Skeletal muscle tissue (tissue), 4 donors: ENCODE measurements around the gene CLCA2. TPM values are rescaled to one million over a fixed set of nuclear protein-coding genes. Genes with fewer than 3 reads are reported as not detected.
A peak's percentile ranks its signal among the peaks of the same experiment; 100 is the strongest.

Source experiments
- H3K27ac ChIP-seq: one replicate; pipeline ENCODE4 v1.7.0; 2013; ENCODE audit warnings: mild to moderate bottlenecking, low read depth, low read length, inconsistent platforms
- H3K27me3 ChIP-seq, 3 donors: one replicate each; pipeline ENCODE4 v1.7.0; 2013; ENCODE audit warnings: low read length in 3 of 3; ENCODE audit not compliant: control insufficient read depth in 3 of 3, insufficient read depth in 3 of 3
- H3K36me3 ChIP-seq, 3 donors: one replicate each; pipeline ENCODE4 v1.7.0; 2013; ENCODE audit warnings: low read length in 3 of 3; ENCODE audit not compliant: control insufficient read depth in 3 of 3, insufficient read depth in 3 of 3
- H3K4me1 ChIP-seq, 3 donors: one replicate each; pipeline ENCODE4 v1.7.0; 2013; ENCODE audit warnings: low read length in 3 of 3, mild to moderate bottlenecking in 3 of 3; ENCODE audit not compliant: control insufficient read depth in 3 of 3, insufficient read depth in 3 of 3
- H3K4me3 ChIP-seq, 3 donors: one replicate each; pipeline ENCODE4 v1.7.0; 2013; ENCODE audit warnings: low read length in 3 of 3
- H3K9ac ChIP-seq, 3 donors: one replicate each; pipeline ENCODE4 v1.7.0; 2013; ENCODE audit warnings: low read length in 3 of 3, mild to moderate bottlenecking in 3 of 3, moderate library complexity in 2 of 3, low read depth in 1 of 3
- H3K9me3 ChIP-seq, 3 donors: one replicate each; pipeline ENCODE4 v1.7.0; 2013; ENCODE audit warnings: low read length in 3 of 3; ENCODE audit not compliant: control insufficient read depth in 3 of 3
- total RNA-seq: library from RNA; depleted of rRNA; stranded (reverse); fragments of >200 nt; gene quantifications from one replicate; pipeline ENCODE4 v1.2.3, GENCODE V29; 2014
- donor health status: Osteomylitis.

Gene CLCA2
- total RNA-seq, 1 donor from 2014 or later: not detected

DNA sequence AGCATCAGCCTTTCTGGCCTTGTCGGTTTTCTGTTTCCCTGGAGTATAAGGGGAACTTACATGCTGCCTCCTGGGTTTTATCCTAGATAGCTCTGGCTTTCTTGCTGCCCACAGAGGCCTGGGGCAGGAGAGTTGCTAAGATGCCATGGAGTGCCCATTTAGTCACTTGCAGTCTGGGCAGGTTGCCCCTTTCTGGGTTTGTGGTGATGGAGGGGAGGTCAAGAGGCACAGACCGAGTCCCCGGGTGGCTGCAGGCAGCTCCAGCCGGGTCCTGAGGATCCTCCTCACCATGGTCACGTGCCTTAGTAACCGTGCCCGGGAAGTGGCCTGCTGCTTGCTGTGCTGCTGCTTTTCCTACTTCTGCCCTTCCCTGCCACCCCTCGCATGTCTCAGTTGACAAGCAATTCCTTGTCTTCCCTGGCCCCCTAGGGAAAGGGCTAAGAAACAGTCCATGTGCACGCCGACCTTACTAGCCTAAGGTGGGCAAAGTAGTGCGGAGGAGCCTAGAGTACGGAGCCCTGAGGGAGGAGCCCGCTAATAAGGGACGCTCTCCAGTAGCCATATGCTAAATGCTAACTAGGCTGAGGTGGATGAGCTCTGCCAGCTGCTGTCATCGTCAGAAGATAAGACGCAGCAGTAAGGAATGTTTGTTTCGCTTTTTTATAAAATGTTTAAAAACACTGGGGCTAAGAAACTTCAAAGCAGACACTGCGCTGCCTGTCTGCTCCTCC lies 79.6 kb downstream of the CLCA2 start:
- H3K4me1 ChIP-seq: peaks cover 0 to 4% (median 0%) of the 10 kb centered on the region in 3 donors
- no peaks in the 10 kb centered on the region for H3K36me3 ChIP-seq
- no peaks in the 10 kb centered on the region for H3K27me3 ChIP-seq
- H3K4me3 ChIP-seq: peak overlapping the region; percentile 32 to 55 (median 46)
- H3K9me3 ChIP-seq: no peaks in the 10 kb centered on the region
- no peak overlapping the region for H3K27ac ChIP-seq
- H3K9ac ChIP-seq: peak overlapping the region in 1 of 3 donors; percentile 42

DNA sequence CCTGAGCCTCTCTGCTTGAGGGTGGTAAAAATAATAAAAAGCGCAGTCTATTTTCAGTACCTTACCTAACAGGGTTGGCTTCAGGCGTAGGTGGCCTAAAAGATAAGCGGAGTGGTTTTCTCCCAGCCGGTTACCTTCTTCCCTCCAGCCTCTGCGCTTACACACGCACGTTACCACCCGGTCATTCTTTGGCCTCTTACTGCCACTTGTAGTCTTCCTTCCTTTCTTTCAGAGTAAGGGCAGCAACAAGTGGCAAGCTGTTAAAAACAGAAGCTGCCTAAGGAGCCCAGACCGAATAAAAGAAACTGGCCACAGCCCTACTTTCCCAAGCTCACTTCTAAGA lies 80.1 kb downstream of the CLCA2 start:
- H3K36me3 ChIP-seq: no peaks in the 10 kb centered on the region
- no peak overlapping the region for H3K27ac ChIP-seq
- H3K4me3 ChIP-seq: peak overlapping the region in 1 of 3 donors; percentile 46
- peaks cover 0 to 4% (median 0%) of the 10 kb centered on the region in 3 donors for H3K4me1 ChIP-seq
- H3K9me3 ChIP-seq: no peaks in the 10 kb centered on the region
- H3K9ac ChIP-seq: peak overlapping the region in 1 of 3 donors; percentile 42
- no peaks in the 10 kb centered on the region for H3K27me3 ChIP-seq

DNA sequence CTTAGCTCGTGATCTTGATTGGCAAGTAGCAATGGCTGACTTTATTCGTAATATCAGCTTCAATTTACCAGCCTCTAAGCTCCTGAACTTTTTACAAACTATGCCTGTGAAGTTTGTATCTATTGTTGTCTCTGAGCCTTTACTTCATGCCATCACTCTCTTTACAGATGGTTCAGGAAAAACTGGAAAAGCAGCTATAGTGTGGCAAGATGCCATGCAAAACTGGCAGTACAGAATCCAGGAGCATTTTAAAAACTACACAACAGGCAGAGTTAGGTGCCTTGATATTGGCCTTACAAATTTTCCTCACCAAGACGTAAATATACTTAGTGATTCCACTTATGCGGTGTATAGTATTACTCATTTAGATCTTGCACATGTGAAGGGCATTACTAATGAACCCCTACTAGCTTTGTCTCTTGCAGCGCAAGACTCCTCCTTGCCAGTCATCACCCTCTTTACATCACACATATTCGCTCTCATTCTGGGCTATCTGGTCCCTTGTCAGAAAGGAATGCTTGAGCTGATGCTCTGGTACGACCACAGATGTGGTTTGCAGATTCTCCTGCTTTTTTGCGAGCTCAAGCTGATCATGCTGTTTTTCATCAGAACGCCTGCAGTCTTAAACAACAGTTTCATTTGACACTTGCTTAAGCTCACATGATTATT lies 81.1 kb downstream of the CLCA2 start:
- H3K9ac ChIP-seq: no peak overlapping the region
- no peak overlapping the region for H3K27ac ChIP-seq

DNA sequence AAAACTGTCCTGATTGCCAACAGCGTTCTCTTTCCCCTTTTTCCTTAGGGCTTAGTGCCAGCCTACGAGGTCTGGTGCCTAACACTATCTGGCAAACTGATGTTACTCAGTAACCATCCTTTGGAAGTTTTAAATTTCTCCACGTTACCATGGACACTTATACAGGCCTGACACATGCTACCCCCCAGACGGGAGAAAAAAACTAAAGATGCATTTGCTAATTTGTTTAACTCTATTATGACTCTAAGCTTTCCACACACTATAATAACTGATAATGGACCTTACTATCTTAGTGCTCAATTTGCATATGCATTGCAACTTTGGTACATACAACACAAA lies 81.6 kb downstream of the CLCA2 start:
- Histone ChIP-seq H3K4me3 (no peak overlapping the region), H3K9me3 (no peaks in the 10 kb centered on the region), H3K27ac (no peak overlapping the region), H3K9ac (no peak overlapping the region), H3K4me1 (peaks cover 0 to 2% (median 0%) of the 10 kb centered on the region in 3 donors), H3K36me3 (no peaks in the 10 kb centered on the region), H3K27me3 (no peaks in the 10 kb centered on the region)

More for the DNA sequence above, 81.1 kb downstream of the CLCA2 start:
- Histone ChIP-seq H3K36me3 (no peaks in the 10 kb centered on the region), H3K27me3 (no peaks in the 10 kb centered on the region), H3K4me3 (no peak overlapping the region), H3K9me3 (no peaks in the 10 kb centered on the region), H3K4me1 (peaks cover 0 to 4% (median 0%) of the 10 kb centered on the region in 3 donors)

Other genes with a start within 250 kb of the CLCA2 start
- 18.3 TPM for gene ODF2L, start 27.8 kb upstream of the CLCA2 start, total RNA-seq
- gene CLCA1, start 44.8 kb downstream of the CLCA2 start, total RNA-seq: not detected
- gene CLCA4, start 122.9 kb downstream of the CLCA2 start, total RNA-seq: not detected